Keratinocyte (primary cell): Measurements from ENCODE around the gene PDZD7. TPM values are rescaled to one million over a fixed set of nuclear protein-coding genes. Genes with fewer than 3 reads are reported as not detected.

Experiments used
- DNase-seq: peaks from one replicate; pipeline ENCODE4 v3.0.0-alpha.2; 2011; ENCODE audit warnings: low read depth, missing footprints, low spot score
- FAIRE-seq: peaks from 2 replicates; lab custom pipeline; 2011; peaks lifted over from hg19 to GRCh38; lab: Jason Lieb, UNC
- H2AFZ ChIP-seq: 2 replicates; pipeline ENCODE4 v1.6.0; 2012; ENCODE audit warnings: low read length, control low read depth, inconsistent platforms; ENCODE audit not compliant: control insufficient read depth
- H3K27ac ChIP-seq: 2 replicates; pipeline ENCODE4 v1.5.1; 2011; ENCODE audit warnings: low read length; ENCODE audit not compliant: control insufficient read depth, insufficient read depth
- H3K27me3 ChIP-seq: 3 replicates; pipeline ENCODE4 v1.6.0; 2011; ENCODE audit warnings: low read length; ENCODE audit not compliant: control insufficient read depth, insufficient read depth; ENCODE audit errors: extremely low read depth
- H3K36me3 ChIP-seq, 2 experiments: 2 replicates in 1 of 2; 3 replicates in 1 of 2; pipeline ENCODE4 v1.5.1; 2011; ENCODE audit warnings: low read length in 2 of 2, mild to moderate bottlenecking in 1 of 2; ENCODE audit not compliant: control insufficient read depth in 2 of 2, insufficient read depth in 2 of 2; ENCODE audit errors: extremely low read depth in 1 of 2
- H3K4me1 ChIP-seq: 3 replicates; pipeline ENCODE4 v1.5.1; 2011; ENCODE audit warnings: low read length; ENCODE audit not compliant: control insufficient read depth, insufficient read depth; ENCODE audit errors: extremely low read depth
- H3K4me2 ChIP-seq: 3 replicates; pipeline ENCODE4 v1.6.0; 2011; ENCODE audit warnings: low read depth, low read length; ENCODE audit not compliant: control insufficient read depth, insufficient read depth; ENCODE audit errors: extremely low read depth
- H3K4me3 ChIP-seq, 3 experiments: fragments of 200-600 bp in 1 of 3; sonication (generic) in 1 of 3; 2 replicates in 2 of 3; 3 replicates in 1 of 3; pipeline ENCODE4 v1.5.1; 2011 to 2016; ENCODE audit warnings: low read length in 3 of 3, mild to moderate bottlenecking in 3 of 3, control low read depth in 2 of 3, inconsistent platforms in 1 of 3, low read depth in 1 of 3, mixed read lengths in 1 of 3, mixed run types in 1 of 3, moderate library complexity in 1 of 3; ENCODE audit not compliant: control insufficient read depth in 2 of 3, insufficient read depth in 2 of 3; ENCODE audit errors: extremely low read depth in 1 of 3
- H3K79me2 ChIP-seq: 2 replicates; pipeline ENCODE4 v1.6.0; 2012; ENCODE audit warnings: low read length; ENCODE audit not compliant: control insufficient read depth, insufficient read depth
- H3K9ac ChIP-seq: 3 replicates; pipeline ENCODE4 v1.6.0; 2011; ENCODE audit warnings: low read length; ENCODE audit not compliant: control insufficient read depth, insufficient read depth; ENCODE audit errors: extremely low read depth
- H3K9me1 ChIP-seq: 3 replicates; pipeline ENCODE4 v1.6.0; 2011; ENCODE audit warnings: low read length; ENCODE audit not compliant: control insufficient read depth, insufficient read depth; ENCODE audit errors: extremely low read depth
- H3K9me3 ChIP-seq: 2 replicates; pipeline ENCODE4 v1.5.1; 2012; ENCODE audit warnings: low read depth, low read length; ENCODE audit not compliant: control insufficient read depth
- H4K20me1 ChIP-seq: 3 replicates; pipeline ENCODE4 v1.6.0; 2011; ENCODE audit warnings: low read length; ENCODE audit not compliant: control insufficient read depth, insufficient read depth; ENCODE audit errors: extremely low read depth
- EZH2 ChIP-seq: IDR thresholded peaks from one replicate; pipeline ENCODE4 v1.6.1; 2012; ENCODE audit warnings: inconsistent platforms, mild to moderate bottlenecking, low read length, moderate library complexity
- dilution Hi-C: fragments of 300-500 bp; cut with MboI; formaldehyde crosslinking; loops from one replicate; pipeline ENCODE4 v1.7.0; 2020; ENCODE audit warnings: low sequenced_read_pairs; ENCODE audit not compliant: extremely low pct_ligation_motif_present
- polyA plus RNA-seq, 5 experiments: library from polyadenylated mRNA; depleted of rRNA in 3 of 5; stranded (reverse) in 3 of 5; stranded (forward) in 1 of 5; unstranded in 1 of 5; fragments of >200 nt; gene quantifications; 1 replicate in 1 of 5; 2 replicates in 3 of 5; 3 replicates in 1 of 5; pipeline versions ENCODE4 v1.2.1 to v1.2.3, GENCODE V29; 2011 to 2012; ENCODE audit warnings: missing spikeins in 2 of 5, low read depth in 1 of 5, low replicate concordance in 1 of 5
- TF ChIP-seq, protein P1 (sequence below), 3 experiments: IDR thresholded peaks in 1 of 3; conservative IDR thresholded peaks in 1 of 3; optimal IDR thresholded peaks in 1 of 3; 2 replicates in 2 of 3; 3 replicates in 1 of 3; pipeline versions ENCODE3 to v1.5.1; 2011; ENCODE audit warnings: low read length in 3 of 3, mild to moderate bottlenecking in 3 of 3, moderate library complexity in 2 of 3, control low read depth in 1 of 3, inconsistent platforms in 1 of 3; ENCODE audit not compliant: insufficient read depth in 2 of 3; ENCODE audit errors: extremely low read depth in 1 of 3

The PDZD7 gene
- polyA plus RNA-seq, 1 donor (not counting 4 experiments of a cell fraction or from before 2014, with no cell fraction given) = 0.54 TPM

DNA sequence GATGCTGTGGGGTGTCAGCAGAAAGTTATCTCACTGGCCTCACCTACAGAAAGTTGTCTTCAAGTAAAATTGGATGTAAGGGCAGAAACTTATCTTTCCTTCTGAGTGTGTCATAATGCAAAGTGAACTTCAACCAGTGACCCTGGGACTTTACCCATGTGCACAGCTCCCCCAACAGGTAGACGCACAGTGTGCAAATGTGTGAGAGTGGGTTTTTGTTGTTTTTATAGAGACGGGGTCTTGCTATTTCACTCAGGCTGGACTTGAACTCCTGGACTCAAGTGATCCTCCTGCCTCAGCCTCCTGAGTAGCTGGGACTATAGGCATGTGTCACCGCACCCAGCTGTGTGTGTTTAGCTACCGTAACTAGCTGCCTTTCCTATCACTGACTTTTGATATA, 24.5 kb upstream of the PDZD7 start:
- peaks cover 6% of the 10 kb centered on the region for H3K79me2 ChIP-seq
- H3K4me1 ChIP-seq = peaks cover 22% of the 10 kb centered on the region

GRCh38 chr10:101054876-101055275, 23.9 kb upstream of the PDZD7 start:
- Histone ChIP-seq H3K27me3 (peaks cover 7% of the 10 kb centered on the region), H3K79me2 (peaks cover 6% of the 10 kb centered on the region), H3K9me1 (no peaks in the 10 kb centered on the region), H3K4me2 (no peak overlapping the region), H4K20me1 (no peaks in the 10 kb centered on the region), H3K9ac (no peak overlapping the region), H3K4me1 (peaks cover 21% of the 10 kb centered on the region), H3K27ac (no peak overlapping the region), H3K4me3 (no peak overlapping the region), H2AFZ (no peak overlapping the region), H3K36me3 (no peaks in the 10 kb centered on the region), H3K9me3 (no peaks in the 10 kb centered on the region)
- dilution Hi-C loops = no loop called here
- DNase-seq (no peak), FAIRE-seq (no peak)
- TF ChIP-seq EZH2 = no peak
- TF ChIP-seq, protein P1, sequence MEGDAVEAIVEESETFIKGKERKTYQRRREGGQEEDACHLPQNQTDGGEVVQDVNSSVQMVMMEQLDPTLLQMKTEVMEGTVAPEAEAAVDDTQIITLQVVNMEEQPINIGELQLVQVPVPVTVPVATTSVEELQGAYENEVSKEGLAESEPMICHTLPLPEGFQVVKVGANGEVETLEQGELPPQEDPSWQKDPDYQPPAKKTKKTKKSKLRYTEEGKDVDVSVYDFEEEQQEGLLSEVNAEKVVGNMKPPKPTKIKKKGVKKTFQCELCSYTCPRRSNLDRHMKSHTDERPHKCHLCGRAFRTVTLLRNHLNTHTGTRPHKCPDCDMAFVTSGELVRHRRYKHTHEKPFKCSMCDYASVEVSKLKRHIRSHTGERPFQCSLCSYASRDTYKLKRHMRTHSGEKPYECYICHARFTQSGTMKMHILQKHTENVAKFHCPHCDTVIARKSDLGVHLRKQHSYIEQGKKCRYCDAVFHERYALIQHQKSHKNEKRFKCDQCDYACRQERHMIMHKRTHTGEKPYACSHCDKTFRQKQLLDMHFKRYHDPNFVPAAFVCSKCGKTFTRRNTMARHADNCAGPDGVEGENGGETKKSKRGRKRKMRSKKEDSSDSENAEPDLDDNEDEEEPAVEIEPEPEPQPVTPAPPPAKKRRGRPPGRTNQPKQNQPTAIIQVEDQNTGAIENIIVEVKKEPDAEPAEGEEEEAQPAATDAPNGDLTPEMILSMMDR (optimal IDR thresholded peaks at IDR 0.05 in 1 of 3, IDR thresholded peaks at IDR 0.05 in 1 of 3, conservative IDR thresholded peaks at IDR 0.05 in 1 of 3; ENCODE audit: extremely low read depth in 1 of 3, insufficient read depth in 2 of 3, low read length in 3 of 3) = no peak

More for the DNA sequence above, 24.5 kb upstream of the PDZD7 start:
- dilution Hi-C loops = no loop called here
- FAIRE-seq = no peak
- H3K4me2 ChIP-seq = no peak overlapping the region
- no peak for TF ChIP-seq EZH2
- TF ChIP-seq, protein P1 (optimal IDR thresholded peaks at IDR 0.05 in 1 of 3, IDR thresholded peaks at IDR 0.05 in 1 of 3, conservative IDR thresholded peaks at IDR 0.05 in 1 of 3; ENCODE audit: extremely low read depth in 1 of 3, insufficient read depth in 2 of 3, low read length in 3 of 3) = peak in 2 of 3 experiments; percentile 17 to 28
- no peak overlapping the region for H3K9ac ChIP-seq
- no peak overlapping the region for H3K4me3 ChIP-seq
- H3K9me3 ChIP-seq = no peaks in the 10 kb centered on the region
- H2AFZ ChIP-seq = no peak overlapping the region
- H3K9me1 ChIP-seq = no peaks in the 10 kb centered on the region
- H3K27ac ChIP-seq = no peak overlapping the region
- no peak for DNase-seq
- H3K36me3 ChIP-seq = no peaks in the 10 kb centered on the region
- no peaks in the 10 kb centered on the region for H4K20me1 ChIP-seq
- H3K27me3 ChIP-seq = peaks cover 2% of the 10 kb centered on the region
